PFSK-1 (cell line): ENCODE results near the gene SCGB1A1.

ENCODE experiments used
- FOXP2 ChIP-seq: optimal IDR thresholded peaks from 2 replicates; pipeline ENCODE3; 2011; ENCODE audit warnings: borderline replicate concordance, control low read depth, inconsistent platforms; ENCODE audit not compliant: insufficient read depth; ENCODE audit errors: extremely low read length, extremely low read depth
- POLR2AphosphoS5 ChIP-seq: IDR thresholded peaks from 2 replicates; pipeline ENCODE4 v1.6.1; 2012; ENCODE audit warnings: low read depth, mild to moderate bottlenecking, control low read depth, low read length, moderate library complexity
- REST ChIP-seq, 2 experiments: IDR thresholded peaks; 2 replicates each; pipeline versions ENCODE4 v1.6.1 to v1.8.0; 2011 to 2012; ENCODE audit warnings: low read depth in 2 of 2, low read length in 2 of 2, control low read depth in 1 of 2, inconsistent platforms in 1 of 2, mild to moderate bottlenecking in 1 of 2, moderate library complexity in 1 of 2; ENCODE audit not compliant: insufficient read depth in 1 of 2
- SIN3A ChIP-seq: IDR thresholded peaks from 2 replicates; pipeline ENCODE4 v1.6.1; 2012; ENCODE audit warnings: mild to moderate bottlenecking, low read length, moderate library complexity, borderline replicate concordance; ENCODE audit not compliant: insufficient read depth
- TAF1 ChIP-seq: IDR thresholded peaks from 2 replicates; pipeline ENCODE4 v1.6.1; 2012; ENCODE audit warnings: low read length, control low read depth, borderline replicate concordance; ENCODE audit not compliant: insufficient read depth

The SCGB1A1 gene

DNA sequence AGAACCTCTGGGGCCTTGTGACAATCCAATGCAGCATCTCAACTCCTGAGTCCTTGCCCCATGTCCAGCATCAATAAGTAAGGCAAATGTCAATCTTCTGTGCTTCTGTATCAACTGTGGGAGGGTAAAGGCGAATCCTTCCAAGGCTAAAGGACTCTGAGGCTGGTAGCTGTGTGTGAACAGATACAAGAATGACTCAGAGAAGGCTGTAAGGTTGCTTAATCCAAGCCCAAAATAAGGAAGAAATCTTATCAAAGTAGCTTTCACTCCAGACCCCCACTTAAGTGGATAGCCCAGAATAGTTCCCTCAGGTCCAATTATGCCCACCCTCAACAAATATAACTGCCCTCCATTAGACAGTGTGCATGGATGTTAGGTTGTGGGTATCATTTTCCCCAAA is 28.1 kb upstream of the SCGB1A1 start:
- TF ChIP-seq SIN3A = no peak
- TF ChIP-seq TAF1 = no peak
- no peak for TF ChIP-seq POLR2AphosphoS5
- no peak for TF ChIP-seq REST (IDR thresholded peaks at IDR 0.05; ENCODE audit: insufficient read depth in 1 of 2, low read depth in 2 of 2, low read length in 2 of 2)
- TF ChIP-seq FOXP2 = no peak

DNA sequence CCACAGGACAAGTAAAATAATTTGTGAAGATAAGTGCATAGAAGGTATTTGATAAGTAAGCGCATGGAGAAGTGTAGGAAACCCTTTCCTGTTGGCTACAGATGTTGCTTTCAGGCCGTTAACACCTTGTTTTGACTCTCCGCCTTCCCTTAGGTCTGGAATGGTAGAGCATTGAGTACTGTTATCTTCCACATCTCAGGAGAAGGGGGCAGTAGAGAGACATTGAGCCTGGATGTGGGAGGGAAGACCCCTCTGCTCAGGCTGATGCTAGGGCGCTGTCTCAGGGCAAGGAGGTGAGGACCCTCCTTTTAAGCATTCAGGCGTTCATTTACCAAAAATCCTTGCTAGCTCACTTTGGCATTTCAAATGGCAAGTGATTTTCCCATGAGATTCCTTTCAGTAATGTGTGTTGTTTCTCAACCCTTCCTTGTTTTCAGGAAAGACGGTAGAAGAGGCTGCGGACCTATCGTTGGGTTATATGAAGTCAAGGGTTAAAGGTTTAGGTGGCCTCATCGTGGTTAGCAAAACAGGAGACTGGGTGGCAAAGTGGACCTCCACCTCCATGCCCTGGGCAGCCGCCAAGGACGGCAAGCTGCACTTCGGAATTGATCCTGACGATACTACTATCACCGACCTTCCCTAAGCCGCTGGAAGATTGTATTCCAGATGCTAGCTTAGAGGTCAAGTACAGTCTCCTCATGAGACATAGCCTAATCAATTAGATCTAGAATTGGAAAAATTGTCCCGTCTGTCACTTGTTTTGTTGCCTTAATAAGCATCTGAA is 27.0 kb upstream of the SCGB1A1 start:
- TF ChIP-seq FOXP2 (no peak), POLR2AphosphoS5 (no peak), SIN3A (no peak), REST (IDR thresholded peaks at IDR 0.05; ENCODE audit: insufficient read depth in 1 of 2, low read depth in 2 of 2, low read length in 2 of 2) (no peak), TAF1 (no peak)

GRCh38 chr11:62392506-62392905 is 26.3 kb upstream of the SCGB1A1 start:
- no peak for TF ChIP-seq FOXP2
- no peak for TF ChIP-seq SIN3A
- no peak for TF ChIP-seq POLR2AphosphoS5
- no peak for TF ChIP-seq REST (IDR thresholded peaks at IDR 0.05; ENCODE audit: insufficient read depth in 1 of 2, low read depth in 2 of 2, low read length in 2 of 2)
- no peak for TF ChIP-seq TAF1

- no peak for TF ChIP-seq FOXP2
- TF ChIP-seq SIN3A = no peak
- no peak for TF ChIP-seq TAF1
- no peak for TF ChIP-seq REST (IDR thresholded peaks at IDR 0.05; ENCODE audit: insufficient read depth in 1 of 2, low read depth in 2 of 2, low read length in 2 of 2)
- TF ChIP-seq POLR2AphosphoS5 = no peak
Measured at GRCh38 chr11:62393061-62393611, 25.7 kb upstream of the SCGB1A1 start.
